NT2/D1 (cell line): ENCODE measurements around the gene PAFAH2.
A peak's percentile ranks its signal among the peaks of the same experiment; 100 is the strongest.

Experiments used
- DNase-seq: peaks from one replicate; pipeline ENCODE4 v3.0.0-alpha.2; 2011; ENCODE audit warnings: low read depth, low spot score
- H3K27me3 ChIP-seq: 2 replicates; pipeline ENCODE4 v1.6.0; 2011; ENCODE audit warnings: mild to moderate bottlenecking; ENCODE audit not compliant: insufficient read length, insufficient read depth
- H3K36me3 ChIP-seq: 2 replicates; pipeline ENCODE4 v1.6.1; 2011; ENCODE audit warnings: mild to moderate bottlenecking, low read length, mixed read lengths; ENCODE audit not compliant: insufficient read depth, insufficient read length
- H3K4me1 ChIP-seq: 2 replicates; pipeline ENCODE4 v1.5.1; 2011; ENCODE audit not compliant: insufficient read depth, insufficient read length
- H3K4me3 ChIP-seq: 2 replicates; pipeline ENCODE4 v1.5.1; 2011; ENCODE audit warnings: low read depth; ENCODE audit not compliant: insufficient read length
- H3K9ac ChIP-seq: 2 replicates; pipeline ENCODE4 v1.6.0; 2011; ENCODE audit warnings: low read depth; ENCODE audit not compliant: insufficient read length
- H3K9me3 ChIP-seq: 2 replicates; pipeline ENCODE4 v1.5.1; 2011; ENCODE audit warnings: mild to moderate bottlenecking, low read length; ENCODE audit not compliant: insufficient read depth
- SUZ12 ChIP-seq: IDR thresholded peaks from 2 replicates; pipeline ENCODE4 v1.6.1; 2011; ENCODE audit not compliant: insufficient read length, insufficient read depth; ENCODE audit errors: extremely low read depth
- YY1 ChIP-seq: IDR thresholded peaks from 2 replicates; pipeline ENCODE4 v1.6.1; 2011; ENCODE audit not compliant: insufficient read length, insufficient read depth
- ZNF274 ChIP-seq: IDR thresholded peaks from 2 replicates; pipeline ENCODE4 v1.6.1; 2011; ENCODE audit warnings: mild to moderate bottlenecking, low read depth, low read length

The PAFAH2 gene

GRCh38 chr1:25997828-25998761 is at the start of gene PAFAH2:
PAFAH2 (minus strand) TSS chr1:25998063; CDS start chr1:25990816, 7,247 bp downstream.
- Histone ChIP-seq H3K4me3 (peak within 1 kb of the TSS; percentile 70), H3K4me1 (peaks cover 5% of the 10 kb centered on the region), H3K36me3 (peaks cover 13% of the 10 kb centered on the region), H3K9me3 (no peaks in the 10 kb centered on the region), H3K9ac (peak within 1 kb of the TSS; percentile 85), H3K27me3 (no peaks in the 10 kb centered on the region)
- peak; percentile 100 for DNase-seq
- TF ChIP-seq SUZ12 (no peak), YY1 (peak; percentile 52)

- no peaks in the 10 kb centered on the region for H3K9me3 ChIP-seq
- H3K27me3 ChIP-seq, result peaks cover 75% of the 10 kb centered on the region
Observed at GRCh38 chr1:26047278-26047874, 49.5 kb upstream of the PAFAH2 start.

GRCh38 chr1:26046246-26047095 is 48.6 kb upstream of the PAFAH2 start:
- Histone ChIP-seq H3K4me1 (peaks cover 10% of the 10 kb centered on the region), H3K36me3 (no peaks in the 10 kb centered on the region), H3K9ac (peak overlapping the region; percentile 65), H3K27me3 (peaks cover 79% of the 10 kb centered on the region), H3K4me3 (peak overlapping the region; percentile 36), H3K9me3 (no peaks in the 10 kb centered on the region)
- no peak for DNase-seq
- peak; percentile 83 for TF ChIP-seq SUZ12
- TF ChIP-seq YY1, result no peak

More at GRCh38 chr1:26047278-26047874, 49.5 kb upstream of the PAFAH2 start:
- H3K36me3 ChIP-seq, result no peaks in the 10 kb centered on the region
- no peak for DNase-seq
- TF ChIP-seq YY1, result no peak
- no peak overlapping the region for H3K4me3 ChIP-seq
- H3K4me1 ChIP-seq, result peaks cover 10% of the 10 kb centered on the region
- H3K9ac ChIP-seq, result no peak overlapping the region

GRCh38 chr1:26045722-26046245 is 47.9 kb upstream of the PAFAH2 start, which contains the start of gene SLC30A2:
SLC30A2 (minus strand) TSS chr1:26046118; CDS start chr1:26045896, 222 bp downstream.
- peak within 1 kb of the TSS; percentile 36 for H3K4me3 ChIP-seq
- peaks cover 79% of the 10 kb centered on the region for H3K27me3 ChIP-seq
- TF ChIP-seq SUZ12 (peak; percentile 90), YY1 (no peak)

GRCh38 chr1:26044971-26045721 is 47.3 kb upstream of the PAFAH2 start:
- Histone ChIP-seq H3K4me1 (peaks cover 10% of the 10 kb centered on the region), H3K9ac (peak overlapping the region; percentile 65), H3K27me3 (peaks cover 79% of the 10 kb centered on the region)

More at GRCh38 chr1:26045722-26046245, 47.9 kb upstream of the PAFAH2 start, which contains the start of gene SLC30A2:
- Histone ChIP-seq H3K36me3 (no peaks in the 10 kb centered on the region), H3K9me3 (no peaks in the 10 kb centered on the region), H3K9ac (peak within 1 kb of the TSS; percentile 65), H3K4me1 (peaks cover 10% of the 10 kb centered on the region)
- DNase-seq, result no peak

GRCh38 chr1:26044414-26044813 is 46.6 kb upstream of the PAFAH2 start:
- H3K4me3 ChIP-seq, result no peak overlapping the region
- H3K9ac ChIP-seq, result no peak overlapping the region
- H3K4me1 ChIP-seq, result peaks cover 10% of the 10 kb centered on the region
- TF ChIP-seq ZNF274, result no peak
- no peak for TF ChIP-seq SUZ12
- TF ChIP-seq YY1, result no peak
- peaks cover 74% of the 10 kb centered on the region for H3K27me3 ChIP-seq
- no peaks in the 10 kb centered on the region for H3K9me3 ChIP-seq
- no peak for DNase-seq
- H3K36me3 ChIP-seq, result no peaks in the 10 kb centered on the region

More at GRCh38 chr1:26044971-26045721, 47.3 kb upstream of the PAFAH2 start:
- no peak for DNase-seq
- H3K4me3 ChIP-seq, result peak overlapping the region; percentile 36
- no peaks in the 10 kb centered on the region for H3K36me3 ChIP-seq
- no peak for TF ChIP-seq YY1
- TF ChIP-seq SUZ12, result no peak
- no peak for TF ChIP-seq ZNF274
- no peaks in the 10 kb centered on the region for H3K9me3 ChIP-seq
